Stomach (tissue), 9 donors: ENCODE data around the gene NOP9. TPM values are rescaled to one million over a fixed set of nuclear protein-coding genes. Genes with fewer than 3 reads are reported as not detected.

Experiments
- DNase-seq, 2 donors: peaks; one replicate each; pipeline versions ENCODE4 v3.0.0 to v3.0.0-alpha.2; 2013 to 2019
- H3K27ac ChIP-seq, 5 donors: fragments of 200-600 bp in 4 of 5; sonication (generic) in 4 of 5; one replicate each; pipeline ENCODE4 v1.5.1; 2013 to 2019; ENCODE audit warnings: mild to moderate bottlenecking in 1 of 5, moderate library complexity in 1 of 5
- H3K27me3 ChIP-seq, 3 donors: fragments of 200-600 bp; sonication (generic); one replicate each; pipeline ENCODE4 v1.5.1; 2017 to 2019; ENCODE audit warnings: mixed run types in 1 of 3
- H3K36me3 ChIP-seq, 4 donors: fragments of 200-600 bp; sonication (generic); 1 replicate in 3 of 4; 2 replicates in 1 of 4; pipeline ENCODE4 v1.5.1; 2016 to 2019
- H3K4me1 ChIP-seq, 4 donors: fragments of 200-600 bp; sonication (generic); one replicate each; pipeline ENCODE4 v1.5.1; 2016 to 2019
- H3K4me3 ChIP-seq, 4 donors: fragments of 200-600 bp; sonication (generic) in 3 of 4; one replicate each; pipeline ENCODE4 v1.5.1; 2016 to 2019; ENCODE audit warnings: mild to moderate bottlenecking in 1 of 4
- H3K9me3 ChIP-seq, 4 donors: fragments of 200-600 bp; sonication (generic); one replicate each; pipeline ENCODE4 v1.5.1; 2016 to 2019
- EP300 ChIP-seq: sonication (generic); formaldehyde crosslinking; IDR thresholded peaks from one replicate; pipeline ENCODE4 v1.6.1; 2017; ENCODE audit warnings: antibody characterized with exemption
- POLR2A ChIP-seq, 4 donors: fragments of 450-650 bp; IDR thresholded peaks; one replicate each; pipeline ENCODE4 v1.6.1; 2016; ENCODE audit warnings: antibody characterized with exemption in 4 of 4, control low read depth in 2 of 4, mild to moderate bottlenecking in 1 of 4, moderate library complexity in 1 of 4
- POLR2AphosphoS5 ChIP-seq, 3 donors: sonication (generic); formaldehyde crosslinking; IDR thresholded peaks; one replicate each; pipeline ENCODE4 v1.6.1; 2016; ENCODE audit warnings: antibody characterized with exemption in 3 of 3
- WGBS, 5 donors: extraction: QIAGEN DNeasy Blood & Tissue Kit in 3 of 5; methylation state at CpG; one replicate each; pipeline versions ENCODE4 v1.1.5 to v1.1.7; 2013 to 2018; 5-methylcytosine and 5-hydroxymethylcytosine counted together
- intact Hi-C: fragments of 100-400 bp; cut with DNase I; formaldehyde crosslinking; loops from one replicate; pipeline ENCODE4 v1.15.1; 2023; ENCODE audit warnings: low total_unique reads
- polyA plus RNA-seq, 3 donors: library from polyadenylated mRNA; stranded (reverse); fragments of 200-250 nt; gene quantifications; one replicate each; pipeline ENCODE4 v1.2.3, GENCODE V29; 2013
- total RNA-seq, 5 donors: library from RNA; depleted of rRNA; stranded (reverse); fragments of >200 nt; gene quantifications; one replicate each; pipeline versions ENCODE4 v1.1.0 to v1.2.3, GENCODE V29; 2014 to 2016
- TF ChIP-seq, protein P1 (sequence below), 7 experiments: fragments of 450-650 bp in 4 of 7; fragments of 200-600 bp in 3 of 7; sonication (generic) in 3 of 7; IDR thresholded peaks; one replicate each; pipeline ENCODE4 v1.5.1; 2016 to 2019; ENCODE audit warnings: antibody characterized with exemption in 7 of 7, control low read depth in 2 of 7, mild to moderate bottlenecking in 1 of 7
- donor health status: healthy with polysubstance abuse.
- donor health status: Bipolar disorder and iron deficiency.
- donor health status: healthy.

NOP9 gene
- total and polyA plus RNA-seq, 8 donors = 5.4 to 25.7 (median 11.5) TPM

DNA sequence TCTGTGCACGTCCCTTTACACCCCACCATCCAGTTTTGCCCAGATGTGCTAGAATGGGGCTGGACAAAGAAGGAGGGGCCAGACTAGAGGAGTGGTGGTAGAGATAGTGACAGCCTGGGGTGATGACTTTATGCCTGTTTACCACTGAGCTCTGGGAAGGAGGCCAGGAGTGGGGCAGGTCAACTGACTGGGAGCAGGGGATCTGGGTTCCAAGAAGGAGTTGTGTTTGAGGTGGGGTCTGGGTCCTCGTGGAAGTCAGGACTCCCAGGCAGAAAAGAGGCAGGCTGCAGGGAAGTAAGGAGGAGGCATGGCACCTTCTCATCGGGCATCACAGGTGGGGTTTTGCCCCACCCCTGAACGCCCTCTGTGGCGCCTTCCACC is 10.6 kb downstream of the NOP9 start:
- H3K36me3 ChIP-seq = peaks cover 16 to 34% (median 23%) of the 10 kb centered on the region in 4 donors
- intact Hi-C loops = no loop called here
- H3K9me3 ChIP-seq = no peaks in the 10 kb centered on the region
- TF ChIP-seq POLR2AphosphoS5 (IDR thresholded peaks at IDR 0.05) (no peak), POLR2A (IDR thresholded peaks at IDR 0.05) (no peak), EP300 (no peak)
- TF ChIP-seq, protein P1, sequence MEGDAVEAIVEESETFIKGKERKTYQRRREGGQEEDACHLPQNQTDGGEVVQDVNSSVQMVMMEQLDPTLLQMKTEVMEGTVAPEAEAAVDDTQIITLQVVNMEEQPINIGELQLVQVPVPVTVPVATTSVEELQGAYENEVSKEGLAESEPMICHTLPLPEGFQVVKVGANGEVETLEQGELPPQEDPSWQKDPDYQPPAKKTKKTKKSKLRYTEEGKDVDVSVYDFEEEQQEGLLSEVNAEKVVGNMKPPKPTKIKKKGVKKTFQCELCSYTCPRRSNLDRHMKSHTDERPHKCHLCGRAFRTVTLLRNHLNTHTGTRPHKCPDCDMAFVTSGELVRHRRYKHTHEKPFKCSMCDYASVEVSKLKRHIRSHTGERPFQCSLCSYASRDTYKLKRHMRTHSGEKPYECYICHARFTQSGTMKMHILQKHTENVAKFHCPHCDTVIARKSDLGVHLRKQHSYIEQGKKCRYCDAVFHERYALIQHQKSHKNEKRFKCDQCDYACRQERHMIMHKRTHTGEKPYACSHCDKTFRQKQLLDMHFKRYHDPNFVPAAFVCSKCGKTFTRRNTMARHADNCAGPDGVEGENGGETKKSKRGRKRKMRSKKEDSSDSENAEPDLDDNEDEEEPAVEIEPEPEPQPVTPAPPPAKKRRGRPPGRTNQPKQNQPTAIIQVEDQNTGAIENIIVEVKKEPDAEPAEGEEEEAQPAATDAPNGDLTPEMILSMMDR (IDR thresholded peaks at IDR 0.05) = no peak
- H3K4me3 ChIP-seq = peak overlapping the region; percentile 47 to 58 (median 57)
- 11 to 17% (median 13%) methylated on average over 5 of the region's 5 CpGs for WGBS, 5 donors
- H3K27me3 ChIP-seq = no peaks in the 10 kb centered on the region
- H3K4me1 ChIP-seq = peaks cover 49 to 80% (median 68%) of the 10 kb centered on the region in 4 donors
- peak overlapping the region; percentile 80 to 95 (median 88) for H3K27ac ChIP-seq
- DNase-seq = peak in 1 of 2 donors; percentile 55

DNA sequence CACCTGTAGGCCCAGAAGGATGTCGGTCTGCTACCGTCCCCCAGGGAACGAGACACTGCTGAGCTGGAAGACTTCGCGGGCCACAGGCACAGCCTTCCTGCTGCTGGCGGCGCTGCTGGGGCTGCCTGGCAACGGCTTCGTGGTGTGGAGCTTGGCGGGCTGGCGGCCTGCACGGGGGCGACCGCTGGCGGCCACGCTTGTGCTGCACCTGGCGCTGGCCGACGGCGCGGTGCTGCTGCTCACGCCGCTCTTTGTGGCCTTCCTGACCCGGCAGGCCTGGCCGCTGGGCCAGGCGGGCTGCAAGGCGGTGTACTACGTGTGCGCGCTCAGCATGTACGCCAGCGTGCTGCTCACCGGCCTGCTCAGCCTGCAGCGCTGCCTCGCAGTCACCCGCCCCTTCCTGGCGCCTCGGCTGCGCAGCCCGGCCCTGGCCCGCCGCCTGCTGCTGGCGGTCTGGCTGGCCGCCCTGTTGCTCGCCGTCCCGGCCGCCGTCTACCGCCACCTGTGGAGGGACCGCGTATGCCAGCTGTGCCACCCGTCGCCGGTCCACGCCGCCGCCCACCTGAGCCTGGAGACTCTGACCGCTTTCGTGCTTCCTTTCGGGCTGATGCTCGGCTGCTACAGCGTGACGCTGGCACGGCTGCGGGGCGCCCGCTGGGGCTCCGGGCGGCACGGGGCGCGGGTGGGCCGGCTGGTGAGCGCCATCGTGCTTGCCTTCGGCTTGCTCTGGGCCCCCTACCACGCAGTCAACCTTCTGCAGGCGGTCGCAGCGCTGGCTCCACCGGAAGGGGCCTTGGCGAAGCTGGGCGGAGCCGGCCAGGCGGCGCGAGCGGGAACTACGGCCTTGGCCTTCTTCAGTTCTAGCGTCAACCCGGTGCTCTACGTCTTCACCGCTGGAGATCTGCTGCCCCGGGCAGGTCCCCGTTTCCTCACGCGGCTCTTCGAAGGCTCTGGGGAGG is 11.3 kb downstream of the NOP9 start, which contains the start of gene LTB4R:
LTB4R (plus strand) TSS at position 857 of the 959 bp plus-strand sequence. CDS start 4,150 bp downstream, outside the sequence.
- Histone ChIP-seq H3K4me1 (peaks cover 56 to 87% (median 75%) of the 10 kb centered on the region in 4 donors), H3K27ac (peak within 1 kb of the TSS; percentile 80 to 95 (median 88)), H3K27me3 (peaks cover 0 to 4% (median 0%) of the 10 kb centered on the region in 3 donors), H3K36me3 (peaks cover 10 to 27% (median 16%) of the 10 kb centered on the region in 4 donors), H3K9me3 (no peaks in the 10 kb centered on the region), H3K4me3 (peak within 1 kb of the TSS; percentile 47 to 58 (median 57))
- DNase-seq = peak; percentile 86 to 93
- intact Hi-C loops = no loop called here
- 9 to 21% (median 17%) methylated on average over 16 to 99 of the region's 99 CpGs for WGBS, 5 donors
- TF ChIP-seq POLR2AphosphoS5 (IDR thresholded peaks at IDR 0.05) (peak in 2 of 3 donors; percentile 62 to 71), POLR2A (IDR thresholded peaks at IDR 0.05) (no peak)
- TF ChIP-seq, protein P1 (IDR thresholded peaks at IDR 0.05) = peak in 4 of 7 experiments; percentile 16 to 61 (median 53)

DNA sequence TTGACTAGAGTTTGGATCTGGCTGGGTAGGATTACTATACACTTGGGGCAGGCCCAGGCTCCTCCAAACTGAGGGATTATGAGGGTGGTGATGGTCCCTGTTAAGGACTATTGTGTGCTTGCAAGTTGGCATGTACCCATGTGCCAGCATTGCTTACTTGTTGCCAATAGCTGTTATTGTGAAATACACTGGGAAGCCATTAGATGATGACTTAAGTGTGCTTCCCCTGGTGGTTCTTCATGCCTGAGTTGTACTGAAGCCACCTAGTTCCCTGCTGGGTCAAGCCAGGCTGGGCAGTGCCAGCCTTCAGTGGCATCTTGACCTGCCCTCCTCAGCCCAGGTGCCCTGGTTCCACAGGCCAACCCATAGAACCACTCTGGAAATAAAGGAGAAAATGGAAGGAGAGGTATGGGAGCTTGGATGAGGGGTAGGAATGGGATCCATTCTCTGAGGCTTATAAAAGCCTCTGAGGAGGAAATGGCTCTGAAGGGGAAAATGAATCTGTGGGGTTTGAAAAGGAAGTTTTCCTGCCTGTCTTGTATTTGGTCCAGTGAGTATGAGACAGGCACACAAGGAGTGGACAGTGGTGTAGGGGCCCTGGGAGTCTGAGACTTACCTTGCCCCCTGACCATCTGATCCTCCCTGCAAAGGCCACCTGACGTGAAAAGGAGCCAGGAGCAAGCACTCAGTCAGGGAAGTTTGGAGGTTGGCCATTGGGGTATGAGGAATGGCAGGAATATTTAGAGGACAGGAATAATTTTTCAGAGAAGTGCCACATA is 12.4 kb downstream of the NOP9 start:
- H3K4me1 ChIP-seq = peaks cover 60 to 96% (median 82%) of the 10 kb centered on the region in 4 donors
- TF ChIP-seq POLR2A (IDR thresholded peaks at IDR 0.05) (no peak), EP300 (no peak), POLR2AphosphoS5 (IDR thresholded peaks at IDR 0.05) (no peak)
- TF ChIP-seq, protein P1 (IDR thresholded peaks at IDR 0.05) = no peak

More for the DNA sequence above, 12.4 kb downstream of the NOP9 start:
- intact Hi-C loops = no loop called here
- H3K36me3 ChIP-seq = peaks cover 0 to 16% (median 5%) of the 10 kb centered on the region in 4 donors
- no peak for DNase-seq
- peak overlapping the region; percentile 47 to 58 (median 57) for H3K4me3 ChIP-seq
- peak overlapping the region; percentile 80 to 95 (median 88) for H3K27ac ChIP-seq
- WGBS, 5 donors = 82 to 93% (median 89%) methylated on average over 1 of the region's 1 CpG
- H3K27me3 ChIP-seq = peaks cover 0 to 15% (median 0%) of the 10 kb centered on the region in 3 donors
- H3K9me3 ChIP-seq = no peaks in the 10 kb centered on the region
